RCC 7860 (cell line): ENCODE data around the gene DSG3.
A peak's percentile ranks its signal among the peaks of the same experiment; 100 is the strongest.
"Not testable (repeated sequence)": the region's sequence is repeated elsewhere in the genome, so short reads cannot be mapped to it uniquely, and the experiment has no call there.

ENCODE experiments used
- DNase-seq: peaks from one replicate; pipeline ENCODE4 v3.0.0-alpha.2; 2015; ENCODE audit warnings: low spot score
- FAIRE-seq: peaks from 2 replicates; lab custom pipeline; 2012; peaks lifted over from hg19 to GRCh38; lab: Jason Lieb, UNC

The DSG3 gene

DNA sequence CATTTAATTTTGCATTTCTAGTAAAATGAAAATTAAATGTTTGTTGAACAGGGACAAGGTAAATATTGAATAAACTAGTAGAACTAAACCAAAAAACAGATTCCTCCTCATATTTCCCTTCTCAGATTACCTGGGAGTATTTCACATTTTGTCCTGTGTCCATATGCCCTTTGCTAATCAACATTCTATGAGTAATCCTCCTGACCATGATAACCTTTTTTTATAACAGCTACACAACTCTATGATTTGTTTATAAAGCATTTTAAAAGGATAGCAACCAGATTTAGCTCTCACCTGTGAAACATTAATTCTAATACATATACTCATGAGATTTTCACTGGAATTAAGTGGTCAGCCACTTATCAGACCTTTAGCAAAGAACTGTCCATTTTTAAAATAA is 43.3 kb downstream of the DSG3 start:
- peak; percentile 12 for DNase-seq
- no peak for FAIRE-seq

DNA sequence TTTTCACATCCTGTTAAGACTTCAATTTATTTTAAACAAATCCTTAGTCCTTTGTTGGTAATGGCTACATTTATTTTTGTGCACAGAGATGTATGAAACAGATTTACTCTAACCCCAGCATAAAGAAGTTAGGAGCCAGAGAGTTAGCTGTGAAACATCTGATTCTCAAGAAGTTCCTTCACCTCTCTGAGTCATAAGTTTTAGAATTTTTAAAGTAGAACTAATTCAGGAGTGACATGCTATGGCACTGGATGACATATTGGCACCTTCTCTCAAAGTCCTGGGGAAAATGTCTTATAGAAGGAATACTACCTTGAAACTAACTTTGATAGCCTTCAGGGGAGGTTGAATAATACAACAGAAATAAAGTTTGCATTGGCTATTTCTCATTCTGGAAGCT is 44.0 kb downstream of the DSG3 start:
- no peak for FAIRE-seq
- no peak for DNase-seq

DNA sequence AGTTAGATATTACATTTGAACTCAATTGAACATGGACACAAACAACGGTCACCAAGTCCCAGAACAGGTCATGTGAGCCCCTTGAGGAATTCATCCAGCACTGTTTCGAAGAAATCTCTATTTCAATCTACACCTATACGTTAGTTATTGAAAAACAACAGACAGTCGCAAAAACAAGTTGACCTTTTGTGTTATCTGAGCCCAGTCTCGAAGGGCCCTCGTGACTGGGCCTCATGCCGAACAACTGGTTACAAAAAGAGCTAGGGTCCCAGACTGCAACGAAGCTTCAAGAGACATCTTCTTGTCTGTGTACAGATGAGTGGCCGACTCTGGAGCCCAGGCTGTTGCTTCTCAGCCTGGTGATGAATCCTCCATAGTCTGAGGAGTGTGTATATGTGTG is 45.1 kb downstream of the DSG3 start:
- DNase-seq (no peak), FAIRE-seq (no peak)

DNA sequence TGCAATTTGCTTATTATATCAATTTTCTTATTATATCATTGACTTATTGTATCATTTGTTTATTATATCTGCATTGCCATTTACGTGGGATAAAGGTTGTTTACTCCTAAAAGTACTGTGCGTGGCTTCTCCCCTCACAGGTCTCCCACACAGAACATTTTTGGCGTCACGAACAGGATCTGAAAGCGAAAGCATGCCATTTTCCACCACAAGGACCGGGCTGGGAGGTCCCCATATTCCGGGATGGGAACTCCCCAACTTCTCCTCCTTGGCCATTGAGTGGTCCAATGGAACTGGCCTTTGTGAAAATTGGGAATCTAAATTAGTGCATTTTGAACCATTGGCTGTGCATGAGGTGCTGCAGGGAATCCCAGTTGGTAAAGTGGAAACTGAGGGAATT is 45.6 kb downstream of the DSG3 start:
- FAIRE-seq (no peak), DNase-seq (no peak)

DNA sequence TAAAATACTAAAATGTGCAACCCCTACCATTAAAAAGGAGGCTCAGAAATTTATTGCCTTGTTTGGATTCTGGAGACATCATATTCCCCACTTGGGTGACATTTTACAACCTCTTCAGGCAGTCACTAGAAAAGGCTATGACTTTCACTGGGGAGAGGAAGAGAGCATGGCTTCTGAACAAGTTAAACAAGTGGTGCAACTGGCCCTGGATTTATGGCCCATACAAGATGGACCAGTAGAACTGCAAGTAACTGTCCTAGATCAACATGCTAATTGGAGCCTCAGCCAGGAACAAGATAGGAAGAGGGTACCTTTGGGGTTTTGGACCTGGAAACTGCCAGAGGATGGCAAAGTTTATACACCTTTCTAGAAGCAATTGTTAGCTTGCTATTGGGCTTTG is 46.4 kb downstream of the DSG3 start:
- FAIRE-seq (no peak), DNase-seq (no peak)

DNA sequence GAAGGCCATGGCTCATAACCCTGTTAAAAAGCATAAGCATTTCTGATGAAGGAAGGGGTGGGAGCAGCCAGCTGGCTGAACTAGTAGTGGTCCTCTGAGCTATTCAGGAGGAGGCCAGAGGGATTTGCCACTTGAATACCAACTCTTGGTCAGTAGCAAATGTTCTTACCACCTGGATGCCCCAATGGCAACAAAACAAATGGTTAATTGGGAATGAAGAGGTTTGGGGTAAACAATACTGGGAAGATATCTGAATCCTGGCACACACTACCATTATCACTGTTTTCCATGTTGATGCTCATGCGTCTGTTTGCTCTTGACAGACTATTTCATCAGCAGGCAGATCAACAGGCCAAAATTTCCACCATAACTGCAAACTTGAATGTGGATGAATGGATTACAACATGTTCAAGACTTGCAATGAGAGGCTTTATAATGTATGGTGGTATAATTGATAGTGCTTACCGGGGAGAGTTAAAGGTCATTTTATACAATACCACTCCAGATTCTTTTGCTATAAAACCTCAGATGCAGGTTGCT is 47.2 kb downstream of the DSG3 start:
- not testable (repeated sequence) for DNase-seq, FAIRE-seq

DNA sequence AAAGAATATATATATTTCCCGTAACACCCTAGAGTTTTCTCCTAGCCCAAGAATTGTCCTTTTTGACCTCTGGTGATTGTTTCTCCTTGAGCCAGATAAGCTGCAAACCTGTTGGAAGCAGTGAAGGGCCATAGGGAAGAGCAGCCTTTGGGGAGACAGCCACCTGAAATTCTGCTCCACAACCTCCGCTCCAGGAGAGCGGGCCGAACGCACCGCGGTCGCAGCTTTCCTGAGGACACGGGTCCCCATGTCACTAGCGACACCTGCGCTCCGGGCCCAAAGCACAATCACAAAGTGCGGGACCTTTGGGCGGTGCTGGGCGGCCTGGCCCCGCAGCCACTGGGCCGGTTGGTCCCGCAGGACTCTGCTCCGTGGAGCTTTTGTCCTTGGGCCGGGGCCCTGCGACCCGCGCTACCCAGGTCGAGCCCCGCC is 49.9 kb downstream of the DSG3 start:
- FAIRE-seq: no peak
- DNase-seq: no peak

DNA sequence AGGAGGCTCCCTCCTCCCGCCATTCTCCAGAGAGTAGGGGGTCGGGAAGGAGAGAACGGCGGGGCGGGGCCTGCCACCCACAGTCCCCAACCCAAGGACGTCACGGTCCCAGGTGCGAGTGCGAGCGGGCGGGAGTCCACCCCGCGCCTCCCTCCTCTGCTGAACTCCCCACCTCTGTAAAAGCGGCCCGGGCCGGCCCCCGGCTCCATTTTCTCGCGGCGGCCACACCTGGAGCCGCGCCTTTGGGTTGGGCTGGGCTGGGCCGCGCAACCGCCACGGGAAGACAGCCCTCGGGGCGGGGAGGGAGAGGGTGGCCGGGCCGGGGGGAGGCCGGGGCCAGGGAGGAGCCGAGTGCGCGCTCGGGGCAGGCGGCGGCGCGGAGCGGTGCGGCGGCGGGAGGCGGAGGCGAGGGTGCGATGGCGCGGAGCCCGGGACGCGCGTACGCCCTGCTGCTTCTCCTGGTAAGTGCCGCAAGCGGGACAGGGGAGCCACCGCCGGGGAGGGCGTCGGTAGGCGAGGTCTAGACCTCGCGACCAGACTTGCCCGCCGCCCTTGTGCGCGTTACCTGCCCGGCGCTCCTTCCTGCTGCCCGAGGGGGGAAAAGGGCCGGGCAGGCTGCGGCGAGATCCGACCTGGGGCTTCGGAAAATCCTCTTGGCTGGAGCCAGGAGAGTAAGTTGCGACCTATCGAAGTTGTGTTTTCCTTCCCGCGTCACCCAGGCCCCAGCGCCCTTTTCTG is 50.5 kb downstream of the DSG3 start, which contains the start of gene DSG2:
Gene DSG2 (plus strand): TSS at position 342 of the 738 bp plus-strand sequence. CDS start 75 bp downstream, at position 417.
- peak; percentile 35 for DNase-seq
- FAIRE-seq: no peak

DNA sequence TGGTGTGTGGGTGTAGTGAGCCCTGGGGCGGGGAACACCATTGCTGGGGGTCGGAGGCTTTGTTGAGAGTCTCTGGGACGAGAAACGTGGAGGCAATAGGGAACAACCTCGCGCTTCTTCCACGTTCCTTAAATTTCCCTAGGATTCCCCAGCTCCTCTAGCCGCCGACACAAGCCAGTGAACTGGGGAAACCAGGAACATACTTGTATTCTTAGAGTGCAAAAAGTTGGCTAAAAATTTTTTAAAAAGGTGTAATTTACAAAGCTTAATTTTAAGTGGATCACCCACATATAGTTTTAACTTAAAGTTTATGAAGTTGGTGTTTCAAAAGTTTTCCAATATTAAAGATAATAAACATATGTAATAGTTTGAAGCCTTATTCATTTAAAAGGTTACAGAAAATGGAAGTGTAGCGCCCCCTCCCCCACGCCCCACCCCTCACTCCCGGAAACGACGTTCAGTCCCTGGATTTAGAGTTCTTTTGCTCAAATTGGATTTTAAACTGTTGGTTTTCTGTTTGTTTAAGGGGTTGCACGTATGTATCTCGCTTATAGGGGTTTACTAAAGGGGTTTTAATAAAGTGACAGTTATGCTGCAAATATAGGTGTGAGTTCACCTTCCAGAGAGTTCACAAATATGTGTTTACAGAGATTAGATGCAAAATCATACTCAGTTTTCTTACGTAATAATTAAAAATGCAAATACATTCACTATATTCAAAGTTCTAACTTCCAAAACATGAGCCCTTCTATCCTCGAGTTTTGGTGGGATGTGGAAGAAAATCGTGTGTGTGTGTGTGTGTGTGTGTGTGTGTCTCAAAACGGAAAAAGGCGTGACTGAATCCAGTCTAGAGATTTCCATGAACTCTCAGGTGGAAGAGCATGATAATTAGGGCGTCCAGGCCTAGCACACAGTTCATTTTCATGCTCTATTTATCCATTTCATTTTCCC is 51.3 kb downstream of the DSG3 start:
- no peak for DNase-seq
- no peak for FAIRE-seq

DNA sequence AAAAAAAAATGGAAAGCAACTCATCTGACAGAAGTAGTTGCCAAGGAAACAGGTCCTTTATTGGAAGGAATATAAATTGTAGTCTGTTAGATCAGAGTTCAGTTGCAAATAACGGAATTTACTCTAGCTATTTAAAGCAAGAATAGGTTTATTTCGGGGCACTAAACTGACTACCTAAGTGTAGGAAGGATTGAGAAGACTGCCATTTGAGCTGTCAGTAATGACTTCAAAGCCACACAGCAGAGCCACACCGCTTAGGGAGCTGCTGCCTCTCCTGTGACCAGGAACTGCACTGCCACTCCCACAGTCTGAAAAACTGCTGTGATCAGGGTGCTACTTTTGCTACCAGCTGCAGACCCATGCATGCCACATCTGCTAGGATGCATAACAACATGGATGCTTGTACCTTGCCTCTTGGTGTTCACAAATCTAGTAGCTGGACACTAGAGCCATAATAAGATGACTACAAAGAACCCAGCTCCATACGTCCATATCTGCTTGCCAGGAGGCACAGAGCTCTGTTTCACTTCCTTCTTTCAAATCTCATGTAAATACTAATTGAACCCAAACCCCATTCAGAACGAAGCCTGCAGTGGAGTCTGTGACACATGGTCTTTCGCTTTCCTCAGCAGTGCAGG is 52.6 kb downstream of the DSG3 start:
- DNase-seq (no peak), FAIRE-seq (no peak)

DNA sequence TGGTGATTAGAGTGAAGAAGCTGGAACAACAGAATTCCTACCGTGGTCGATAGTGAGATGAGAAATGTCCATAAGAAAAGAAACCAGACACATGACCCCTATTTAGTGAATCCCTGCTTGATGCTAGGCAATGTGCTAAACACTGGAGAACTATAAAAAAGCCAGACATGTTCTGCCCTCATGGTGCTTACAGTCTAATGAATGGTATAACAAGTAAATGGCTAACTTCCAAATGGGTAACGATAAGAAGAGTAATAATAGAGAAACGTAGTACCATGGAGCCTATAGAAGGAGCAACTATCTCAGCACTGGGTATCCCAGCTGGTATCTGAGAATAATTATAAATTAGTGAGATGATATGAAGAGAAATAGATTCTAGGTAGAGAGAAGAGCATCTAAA is 55.5 kb downstream of the DSG3 start:
- FAIRE-seq (no peak), DNase-seq (no peak)

DNA sequence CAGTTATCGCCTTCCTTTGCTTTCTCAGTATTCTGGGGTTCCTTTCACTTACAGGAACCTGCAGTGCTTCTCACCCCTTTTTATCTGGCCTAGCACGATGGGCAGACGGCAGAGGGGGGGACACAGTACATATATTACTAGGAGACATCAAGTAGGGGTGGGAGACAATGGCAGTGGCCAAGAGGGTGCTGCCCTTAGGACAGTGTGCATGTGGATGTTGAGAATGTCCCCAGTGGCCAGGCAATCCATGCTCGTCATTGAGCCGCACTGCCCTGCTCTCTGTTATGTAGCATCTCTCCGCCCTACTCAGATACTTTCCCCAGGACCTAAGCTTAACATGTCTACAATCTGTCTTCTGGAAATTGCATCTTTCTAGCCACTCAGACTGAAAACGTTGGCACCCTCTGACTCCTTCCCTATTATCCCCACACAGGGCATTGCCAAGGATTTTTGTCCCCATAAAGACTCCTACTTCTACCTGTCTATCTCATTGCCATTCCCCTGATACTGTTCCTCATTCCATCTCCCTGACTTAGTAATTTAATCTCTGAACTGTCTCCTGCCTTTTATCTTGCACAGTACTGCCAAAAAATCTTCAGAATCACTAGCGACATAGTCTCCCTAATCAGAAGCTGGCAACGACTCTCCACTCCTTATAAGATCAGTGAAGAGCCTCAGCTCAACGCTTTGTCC is 57.1 kb downstream of the DSG3 start:
- no peak for FAIRE-seq
- DNase-seq: no peak

DNA sequence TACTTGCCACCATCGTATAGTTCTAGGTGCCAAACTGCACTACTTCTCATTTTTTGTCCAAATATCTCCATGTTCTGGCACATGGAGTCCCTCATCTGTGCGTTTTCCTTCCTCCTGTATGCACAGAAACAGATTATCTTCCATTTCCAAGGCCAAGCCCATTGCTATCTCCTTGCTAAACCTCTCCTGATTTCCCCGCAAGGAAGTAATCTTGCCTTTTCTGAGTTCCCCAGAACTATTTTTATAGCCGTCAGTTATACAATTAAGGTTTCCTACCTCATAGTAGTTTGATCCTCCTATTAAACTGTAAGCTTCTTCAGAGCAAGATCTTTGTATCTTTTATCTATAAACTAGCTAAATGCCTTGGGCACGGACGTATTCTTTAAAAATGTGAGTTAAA is 57.6 kb downstream of the DSG3 start:
- FAIRE-seq (no peak), DNase-seq (no peak)

DNA sequence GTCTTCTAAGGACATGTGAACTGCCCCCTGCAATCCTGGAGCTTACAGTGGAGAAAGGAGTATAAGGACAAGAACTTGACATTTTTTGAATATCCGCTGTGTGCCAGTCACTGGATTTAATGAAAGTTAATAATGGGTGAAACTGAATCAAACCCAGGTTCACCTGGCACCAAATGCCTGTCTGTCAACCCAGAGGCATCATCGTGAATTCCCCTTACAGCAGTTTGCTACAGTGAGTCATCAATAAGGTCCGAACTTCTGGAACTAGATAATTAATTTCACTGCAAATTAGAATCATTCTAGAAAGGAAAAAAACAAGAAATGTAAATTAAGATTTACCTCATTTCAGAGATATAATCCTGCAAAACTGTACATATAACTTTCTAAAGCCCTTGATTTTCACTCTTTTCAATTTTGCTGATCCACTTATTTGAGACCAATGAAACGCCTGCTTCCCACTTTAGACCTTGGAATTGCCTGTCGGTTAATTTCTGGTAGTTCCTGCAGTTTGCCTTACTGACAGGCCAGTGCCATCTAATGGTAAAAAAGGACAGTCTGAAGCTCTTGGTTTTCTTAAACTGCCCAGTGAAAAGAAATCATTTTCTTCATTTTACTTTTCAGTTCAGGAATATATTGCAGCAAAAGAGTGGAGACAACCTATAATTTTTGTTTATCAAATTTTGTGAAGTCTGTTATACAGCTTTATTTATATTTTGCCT is 58.6 kb downstream of the DSG3 start:
- FAIRE-seq: no peak

DNA sequence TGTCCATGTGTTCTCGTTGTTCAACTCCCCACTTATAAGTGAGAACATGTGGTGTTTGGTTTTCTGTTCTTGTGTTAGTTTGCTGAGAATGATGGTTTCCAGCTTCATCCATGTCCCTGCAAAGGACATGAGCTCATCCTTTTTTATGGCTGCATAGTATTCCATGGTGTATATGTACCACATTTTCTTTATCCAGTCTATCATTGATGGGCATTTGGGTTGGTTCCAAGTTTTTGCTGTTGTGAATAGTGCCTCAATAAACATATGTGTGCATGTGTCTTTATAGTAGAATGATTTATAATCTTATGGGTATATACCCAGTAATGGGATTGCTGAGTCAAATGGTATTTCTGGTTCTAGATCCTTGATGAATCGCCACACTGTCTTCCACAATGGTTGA is 59.6 kb downstream of the DSG3 start:
- FAIRE-seq, DNase-seq: not testable (repeated sequence)

More for the DNA sequence above, 58.6 kb downstream of the DSG3 start:
- no peak for DNase-seq

DNA sequence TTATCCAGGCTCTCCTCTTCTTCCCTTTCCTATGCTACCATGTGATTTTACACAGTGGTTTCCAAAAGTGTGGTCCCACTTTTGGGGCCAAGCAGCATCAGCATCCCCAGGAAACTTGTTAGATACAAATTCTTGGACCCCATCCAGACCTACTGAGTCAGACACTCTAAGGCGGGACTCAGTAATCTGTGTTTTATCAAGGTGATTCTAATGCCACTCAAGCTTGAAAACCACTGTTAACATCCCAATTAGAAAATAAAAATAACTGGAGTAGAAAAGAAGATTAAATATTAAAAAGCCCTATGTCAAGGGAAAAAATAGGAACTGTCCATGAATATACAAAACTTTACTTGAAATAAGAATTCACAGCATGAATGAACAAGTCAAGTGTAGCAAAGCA is 61.2 kb downstream of the DSG3 start:
- DNase-seq: peak; percentile 37
- FAIRE-seq: peak; percentile 91

DNA sequence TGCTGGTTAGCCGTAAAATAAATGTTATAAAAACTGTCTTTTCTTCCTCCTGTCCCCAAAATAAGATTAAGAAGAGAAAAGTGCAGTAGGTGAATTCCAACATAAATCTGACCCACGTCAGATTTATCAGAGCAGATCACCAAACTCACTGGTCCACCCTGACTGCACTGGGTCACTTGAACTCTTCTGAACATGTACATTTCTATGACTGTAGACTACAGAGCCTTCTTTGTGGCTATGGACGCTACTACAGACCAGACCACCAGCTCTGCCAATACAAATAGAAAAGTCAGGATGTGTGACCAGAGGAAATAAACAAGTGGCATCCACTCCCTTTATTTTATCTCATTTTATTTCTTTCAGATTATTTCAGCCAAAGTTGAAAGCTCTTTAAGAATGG is 62.0 kb downstream of the DSG3 start:
- FAIRE-seq: no peak

DNA sequence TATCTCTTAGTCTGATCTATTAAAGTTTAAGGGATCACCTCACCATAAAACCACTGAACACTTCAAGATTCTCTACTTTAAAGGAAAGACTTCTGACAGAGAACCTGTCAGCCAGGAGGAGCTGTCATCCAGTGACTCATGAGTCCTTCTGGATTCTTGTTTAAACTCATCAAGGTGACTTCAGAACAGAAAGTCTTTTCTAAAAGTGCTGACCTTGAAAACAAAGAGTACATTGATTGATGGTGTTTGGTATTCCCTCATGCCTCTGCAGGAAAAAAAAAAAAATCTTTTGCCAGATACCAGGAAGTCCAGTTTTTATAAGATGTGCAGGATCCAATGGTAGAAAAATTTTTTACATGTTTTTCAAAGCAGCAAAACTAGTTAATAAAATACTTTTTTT is 62.8 kb downstream of the DSG3 start:
- DNase-seq: peak; percentile 52
- FAIRE-seq: peak; percentile 84

More for the DNA sequence above, 62.0 kb downstream of the DSG3 start:
- DNase-seq: no peak

DNA sequence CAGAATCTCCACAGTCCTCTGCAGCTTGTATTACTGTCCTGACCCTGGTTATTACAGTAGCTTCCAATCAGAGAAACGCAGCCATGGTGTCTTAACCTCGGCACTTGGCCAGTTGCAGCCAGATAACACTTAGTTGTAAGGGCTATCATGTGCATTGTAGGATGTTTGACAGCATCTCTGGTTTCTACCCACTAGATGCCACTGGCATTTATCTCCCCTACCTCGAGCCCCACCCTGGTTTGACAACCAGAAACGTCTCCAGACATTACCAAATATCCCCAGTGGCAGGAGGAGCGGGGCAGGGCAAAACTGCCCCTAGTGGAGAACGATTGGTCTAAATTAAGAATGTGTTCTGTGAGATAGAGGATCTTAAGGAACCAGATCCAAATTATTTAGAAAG is 63.6 kb downstream of the DSG3 start:
- no peak for FAIRE-seq
- DNase-seq: no peak
